H54 (cell line): ENCODE data around the gene KLHL20.
"Not testable (repeated sequence)": the region's sequence is repeated elsewhere in the genome, so short reads cannot be mapped to it uniquely, and the experiment has no call there.

Experiments used
- DNase-seq: peaks from one replicate; pipeline ENCODE4 v3.0.0; 2011; ENCODE audit warnings: low spot score, mixed read lengths; ENCODE audit not compliant: insufficient read length
- FAIRE-seq: peaks from 3 replicates; lab custom pipeline; 2011; peaks lifted over from hg19 to GRCh38; lab: Jason Lieb, UNC
- POLR2A ChIP-seq: IDR thresholded peaks from 2 replicates; pipeline ENCODE4 v1.6.1; 2011; ENCODE audit warnings: low read depth, mild to moderate bottlenecking, low read length

KLHL20 gene, protein sequence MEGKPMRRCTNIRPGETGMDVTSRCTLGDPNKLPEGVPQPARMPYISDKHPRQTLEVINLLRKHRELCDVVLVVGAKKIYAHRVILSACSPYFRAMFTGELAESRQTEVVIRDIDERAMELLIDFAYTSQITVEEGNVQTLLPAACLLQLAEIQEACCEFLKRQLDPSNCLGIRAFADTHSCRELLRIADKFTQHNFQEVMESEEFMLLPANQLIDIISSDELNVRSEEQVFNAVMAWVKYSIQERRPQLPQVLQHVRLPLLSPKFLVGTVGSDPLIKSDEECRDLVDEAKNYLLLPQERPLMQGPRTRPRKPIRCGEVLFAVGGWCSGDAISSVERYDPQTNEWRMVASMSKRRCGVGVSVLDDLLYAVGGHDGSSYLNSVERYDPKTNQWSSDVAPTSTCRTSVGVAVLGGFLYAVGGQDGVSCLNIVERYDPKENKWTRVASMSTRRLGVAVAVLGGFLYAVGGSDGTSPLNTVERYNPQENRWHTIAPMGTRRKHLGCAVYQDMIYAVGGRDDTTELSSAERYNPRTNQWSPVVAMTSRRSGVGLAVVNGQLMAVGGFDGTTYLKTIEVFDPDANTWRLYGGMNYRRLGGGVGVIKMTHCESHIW

DNA sequence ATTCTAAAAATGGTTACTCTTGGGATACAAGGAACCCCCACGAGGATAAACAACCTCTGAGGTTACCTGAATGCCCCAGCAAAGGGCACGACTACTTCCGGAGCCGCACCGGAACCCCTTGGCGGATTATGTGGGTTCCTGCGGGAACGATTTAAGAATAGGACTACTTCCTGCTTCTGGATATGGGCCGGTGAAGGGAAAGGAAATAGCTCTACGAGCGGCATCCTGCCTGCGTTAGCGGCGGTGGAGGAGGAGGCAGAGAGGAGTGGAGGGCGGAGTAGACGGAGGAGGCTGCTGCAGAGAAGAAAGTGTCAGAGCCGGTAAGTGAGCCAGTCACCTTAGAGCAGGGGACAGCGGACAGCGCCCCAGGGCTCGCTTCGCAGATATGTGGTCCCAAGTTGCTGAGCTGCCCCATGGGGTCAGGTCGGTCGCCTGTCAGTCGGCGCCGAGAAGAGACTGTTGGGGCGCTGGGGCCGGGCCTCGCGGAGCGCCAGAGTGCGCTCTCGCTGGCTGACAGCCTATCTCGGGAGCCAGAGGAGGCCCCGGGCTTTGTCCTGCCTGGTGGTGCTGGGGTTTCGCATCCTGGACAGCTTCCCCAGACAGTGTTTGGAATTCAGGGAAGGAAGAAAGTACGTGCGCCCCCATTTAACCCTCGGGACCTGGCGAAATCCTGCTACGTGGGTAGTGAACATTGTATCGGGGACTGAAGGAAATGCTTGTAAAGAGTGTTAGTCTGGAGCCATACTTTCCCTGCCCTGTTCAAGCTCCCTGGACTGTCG, at the start of gene KLHL20:
TSS of gene KLHL20 (plus strand) at position 223 of the 779 bp plus-strand sequence. CDS start 1,063 bp downstream, outside the sequence.
- FAIRE-seq: peak; percentile 92
- DNase-seq: peak; percentile 65
- TF ChIP-seq POLR2A: peak; percentile 95

- no peak for TF ChIP-seq POLR2A
- FAIRE-seq (no peak), DNase-seq (no peak)
Measured at GRCh38 chr1:173666646-173667045, 48.1 kb upstream of the KLHL20 start.

- FAIRE-seq: no peak
- no peak for DNase-seq
- TF ChIP-seq POLR2A: no peak
Measured at GRCh38 chr1:173669491-173669941, 45.3 kb upstream of the KLHL20 start, which contains the start of gene ANKRD45. ANKRD45 (minus strand) TSS chr1:173669851; CDS start chr1:173659418, 10,433 bp downstream.

DNA sequence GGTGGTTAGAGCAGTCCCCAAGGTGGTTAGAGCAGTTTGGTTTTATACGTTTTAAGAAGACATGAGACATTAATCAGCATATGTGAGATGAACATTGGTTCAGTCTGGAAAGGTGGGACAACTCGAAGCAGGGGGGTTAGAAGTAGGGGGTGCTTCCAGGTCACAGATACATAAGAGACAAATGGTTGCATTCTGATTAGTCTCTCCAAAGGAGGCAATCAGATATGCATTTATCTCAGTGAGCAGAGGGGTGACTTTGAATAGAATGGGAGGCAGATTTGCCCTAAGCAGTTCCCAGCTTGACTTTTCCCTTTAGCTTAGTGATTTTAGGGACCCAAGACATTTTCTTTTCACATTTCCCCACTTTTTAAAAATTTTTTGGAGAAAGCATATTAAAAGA, 40.3 kb upstream of the KLHL20 start:
- FAIRE-seq, DNase-seq: not testable (repeated sequence)

GRCh38 chr1:173680152-173680551, 34.6 kb upstream of the KLHL20 start:
- FAIRE-seq, DNase-seq: not testable (repeated sequence)

GRCh38 chr1:173682184-173682583, 32.6 kb upstream of the KLHL20 start:
- no peak for TF ChIP-seq POLR2A
- no peak for FAIRE-seq
- DNase-seq: no peak

GRCh38 chr1:173683838-173684237, 30.9 kb upstream of the KLHL20 start:
- DNase-seq, FAIRE-seq: not testable (repeated sequence)

DNA sequence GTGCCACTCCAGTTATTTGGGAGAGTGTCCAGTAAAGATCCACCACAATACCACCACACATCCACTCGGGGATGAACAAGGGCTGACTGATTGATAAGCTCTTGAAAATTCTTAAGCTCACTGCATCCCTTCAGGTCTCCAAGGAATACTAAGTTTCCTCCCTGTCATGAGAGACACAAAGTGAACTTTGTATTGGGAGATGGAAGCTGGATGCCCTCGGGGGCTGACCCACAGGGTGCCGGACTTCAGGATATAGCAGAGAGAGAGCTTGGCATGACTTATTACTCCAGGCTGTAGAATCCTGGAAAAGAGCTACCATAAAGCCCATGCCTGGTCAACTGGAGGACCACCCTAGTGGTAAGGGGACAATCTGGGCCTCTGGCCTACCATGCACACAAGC, 29.7 kb upstream of the KLHL20 start:
- not testable (repeated sequence) for DNase-seq, FAIRE-seq

DNA sequence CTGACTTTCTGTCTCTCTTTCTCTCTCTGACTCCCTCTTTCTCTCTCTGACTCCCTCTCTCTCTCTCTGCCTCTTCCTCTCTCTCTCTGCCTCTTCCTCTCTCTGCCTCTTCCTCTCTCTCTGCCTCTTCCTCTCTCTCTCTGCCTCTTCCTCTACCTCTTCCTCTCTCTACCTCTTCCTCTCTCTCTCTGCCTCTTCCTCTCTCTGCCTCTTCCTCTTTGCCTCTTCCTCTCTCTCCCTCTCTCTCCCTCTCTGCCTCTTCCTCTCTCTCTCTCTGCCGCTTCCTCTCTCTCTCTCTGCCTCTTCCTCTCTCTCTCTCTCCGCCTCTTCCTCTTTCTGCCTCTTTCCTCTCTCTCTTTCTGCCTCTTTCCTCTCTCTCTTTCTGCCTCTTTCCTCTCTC, 26.5 kb upstream of the KLHL20 start:
- no peak for TF ChIP-seq POLR2A
- DNase-seq (no peak), FAIRE-seq (no peak)

DNA sequence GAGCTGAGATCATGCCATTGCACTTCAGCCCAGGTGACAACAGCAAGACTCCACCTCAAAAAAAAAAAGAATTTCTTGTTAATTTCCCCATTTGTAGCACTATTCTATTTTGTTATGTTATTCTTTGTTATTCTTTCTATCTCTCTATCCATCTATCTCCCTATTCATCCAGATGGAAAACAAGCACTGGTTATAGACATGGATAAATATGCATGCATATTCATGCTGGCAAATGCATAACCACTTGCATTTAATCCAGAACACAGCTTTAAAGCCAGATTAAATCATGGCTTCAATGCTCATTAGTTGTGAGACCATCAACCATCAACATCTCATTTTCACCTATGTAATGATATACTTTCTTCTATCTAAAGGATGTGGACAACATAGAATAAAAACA, 21.5 kb upstream of the KLHL20 start:
- TF ChIP-seq POLR2A: no peak
- no peak for FAIRE-seq
- no peak for DNase-seq

- not testable (repeated sequence) for FAIRE-seq, DNase-seq
Measured at GRCh38 chr1:173701299-173701698, 13.5 kb upstream of the KLHL20 start.

DNA sequence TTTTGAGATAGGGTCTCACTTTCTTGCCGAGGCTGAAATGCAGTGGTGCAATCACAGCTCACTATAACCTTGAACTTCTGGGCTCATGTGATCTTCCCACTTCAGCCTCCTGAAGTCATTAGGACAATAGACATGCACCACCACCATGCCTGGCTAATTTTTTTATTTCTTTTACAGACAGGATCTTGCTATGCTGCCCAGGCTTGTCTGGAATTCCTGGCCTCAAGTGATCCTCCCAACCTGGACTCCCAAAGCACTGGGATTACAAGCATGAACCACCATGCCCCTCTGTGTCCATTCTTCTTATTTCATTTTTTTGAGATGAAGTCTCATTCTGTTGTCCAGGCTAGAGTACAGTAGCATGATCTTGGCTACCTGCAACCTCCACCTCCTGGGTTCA, 12.0 kb upstream of the KLHL20 start:
- no peak for TF ChIP-seq POLR2A
- no peak for FAIRE-seq

DNA sequence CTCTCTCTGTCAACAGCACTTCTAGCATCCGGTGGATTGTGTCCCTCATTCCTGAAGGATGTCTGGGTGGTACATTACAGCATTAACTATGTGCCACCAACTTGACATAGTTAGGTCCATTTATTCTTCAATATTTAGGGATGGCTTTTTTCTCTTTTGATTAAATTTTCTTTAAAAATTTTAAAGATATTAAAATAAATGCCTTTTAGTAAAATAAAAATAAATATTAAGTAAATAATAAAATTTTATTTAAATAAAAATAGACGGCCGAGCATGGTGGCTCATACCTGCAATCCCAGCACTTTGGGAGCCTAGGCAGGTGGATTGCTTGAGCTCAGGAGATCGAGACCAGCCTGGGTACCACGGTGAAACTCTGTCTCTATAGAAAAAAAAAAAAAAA, 9.7 kb upstream of the KLHL20 start:
- FAIRE-seq: no peak
- TF ChIP-seq POLR2A: no peak

More for the DNA sequence above, 12.0 kb upstream of the KLHL20 start:
- no peak for DNase-seq

GRCh38 chr1:173708787-173709186, 6.0 kb upstream of the KLHL20 start:
- no peak for TF ChIP-seq POLR2A
- FAIRE-seq: no peak
- DNase-seq: no peak

More for the DNA sequence above, 9.7 kb upstream of the KLHL20 start:
- DNase-seq: no peak
